ENCODE results near the gene KRTAP13-1. TPM values are rescaled to one million over a fixed set of nuclear protein-coding genes. Genes with fewer than 3 reads are reported as not detected.

Gene KRTAP13-1
- total RNA-seq, 1 donor from 2014 or later = not detected

DNA sequence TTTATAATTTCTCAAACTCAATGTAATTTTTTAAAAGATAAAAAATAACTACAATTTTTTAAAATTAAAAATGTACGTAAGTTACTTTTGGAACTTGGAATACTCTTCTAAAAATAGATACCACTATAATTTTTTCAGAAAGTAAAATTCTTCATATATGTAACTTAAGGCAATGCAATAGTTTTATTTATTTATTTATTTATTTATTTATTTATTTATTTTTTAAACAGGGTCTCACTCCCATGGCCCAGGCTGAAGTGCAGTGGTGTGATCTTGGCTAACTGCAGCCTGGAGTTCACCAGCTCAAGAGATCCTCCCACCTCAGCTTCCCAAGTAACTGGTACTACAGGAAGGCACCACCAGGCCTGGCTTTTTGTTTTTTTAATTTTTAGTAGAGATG, 44.3 kb upstream of the KRTAP13-1 start:
- Histone ChIP-seq H3K27ac (no peak overlapping the region), H3K9me3 (ENCODE audit: low read depth) (no peaks in the 10 kb centered on the region), H3K79me2 (ENCODE audit: low read depth) (no peaks in the 10 kb centered on the region), H3K4me3 (no peak overlapping the region), H3K27me3 (no peaks in the 10 kb centered on the region), H3K36me3 (no peaks in the 10 kb centered on the region), H4K20me1 (ENCODE audit: low read depth) (no peaks in the 10 kb centered on the region), H3K9ac (no peak overlapping the region), H3K4me2 (no peak overlapping the region), H3F3A (ENCODE audit: low read depth) (no peaks in the 10 kb centered on the region), H2AFZ (replicated peaks) (no peak overlapping the region), H3K4me1 (peaks cover 3% of the 10 kb centered on the region)
- peaks cover 4% of the 10 kb centered on the region for H3K27me3 Mint-ChIP-seq (ENCODE audit: insufficient read depth, low read depth)
- no peak overlapping the region for H3K4me3 Mint-ChIP-seq
- H3K9me3 Mint-ChIP-seq = no peaks in the 10 kb centered on the region
- DNase-seq (ENCODE audit: low spot score) = no peak
- H3K27ac Mint-ChIP-seq = no peak overlapping the region
- no peaks in the 10 kb centered on the region for H3K36me3 Mint-ChIP-seq
- peaks cover 16% of the 10 kb centered on the region for H3K4me1 Mint-ChIP-seq
- TF ChIP-seq, protein P1, sequence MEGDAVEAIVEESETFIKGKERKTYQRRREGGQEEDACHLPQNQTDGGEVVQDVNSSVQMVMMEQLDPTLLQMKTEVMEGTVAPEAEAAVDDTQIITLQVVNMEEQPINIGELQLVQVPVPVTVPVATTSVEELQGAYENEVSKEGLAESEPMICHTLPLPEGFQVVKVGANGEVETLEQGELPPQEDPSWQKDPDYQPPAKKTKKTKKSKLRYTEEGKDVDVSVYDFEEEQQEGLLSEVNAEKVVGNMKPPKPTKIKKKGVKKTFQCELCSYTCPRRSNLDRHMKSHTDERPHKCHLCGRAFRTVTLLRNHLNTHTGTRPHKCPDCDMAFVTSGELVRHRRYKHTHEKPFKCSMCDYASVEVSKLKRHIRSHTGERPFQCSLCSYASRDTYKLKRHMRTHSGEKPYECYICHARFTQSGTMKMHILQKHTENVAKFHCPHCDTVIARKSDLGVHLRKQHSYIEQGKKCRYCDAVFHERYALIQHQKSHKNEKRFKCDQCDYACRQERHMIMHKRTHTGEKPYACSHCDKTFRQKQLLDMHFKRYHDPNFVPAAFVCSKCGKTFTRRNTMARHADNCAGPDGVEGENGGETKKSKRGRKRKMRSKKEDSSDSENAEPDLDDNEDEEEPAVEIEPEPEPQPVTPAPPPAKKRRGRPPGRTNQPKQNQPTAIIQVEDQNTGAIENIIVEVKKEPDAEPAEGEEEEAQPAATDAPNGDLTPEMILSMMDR (IDR thresholded peaks at IDR 0.05) = no peak
- TF ChIP-seq EZH2phosphoT487 (IDR thresholded peaks at IDR 0.05) = no peak
- TF ChIP-seq EZH2 (IDR thresholded peaks at IDR 0.05) = no peak

DNA sequence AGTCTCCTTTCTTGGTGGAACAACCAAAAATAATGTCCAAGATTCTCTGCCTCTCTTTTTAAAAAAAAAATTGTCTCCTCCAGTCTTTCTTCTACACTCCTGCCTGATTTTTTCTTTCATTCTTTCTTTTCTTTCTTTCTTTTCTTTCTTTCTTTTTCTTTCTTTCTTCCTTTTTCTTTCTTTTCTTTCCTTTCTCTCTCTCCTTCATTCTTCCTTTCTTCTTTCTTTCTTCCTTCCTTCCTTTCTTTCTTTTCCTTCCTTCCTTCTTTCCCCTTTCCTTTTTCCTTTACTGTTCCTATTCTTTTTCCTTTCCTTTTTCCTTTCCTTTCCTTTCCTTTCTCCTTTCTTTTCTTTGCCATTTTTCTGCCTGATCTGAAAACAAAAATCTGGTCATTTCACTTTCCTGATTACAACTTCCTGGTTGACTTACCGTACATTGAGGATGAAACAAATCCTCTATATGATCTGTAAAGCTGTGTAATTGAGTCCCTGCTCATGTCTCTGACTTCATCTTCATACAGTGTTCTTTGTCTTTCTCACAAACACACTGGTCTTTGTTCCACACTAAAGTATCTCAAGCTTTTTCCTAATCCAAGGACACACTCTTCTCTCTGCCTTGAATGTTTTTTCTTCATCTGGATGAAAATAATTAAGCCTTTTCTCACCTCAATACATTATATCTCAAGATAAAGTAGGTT, 41.4 kb upstream of the KRTAP13-1 start:
- no peak overlapping the region for H3K4me3 Mint-ChIP-seq
- Histone ChIP-seq H3K9ac (no peak overlapping the region), H2AFZ (replicated peaks) (no peak overlapping the region), H3K4me2 (no peak overlapping the region), H3K36me3 (no peaks in the 10 kb centered on the region), H3F3A (ENCODE audit: low read depth) (no peaks in the 10 kb centered on the region), H3K9me3 (ENCODE audit: low read depth) (no peaks in the 10 kb centered on the region), H3K4me1 (peaks cover 3% of the 10 kb centered on the region), H3K4me3 (no peak overlapping the region), H3K27me3 (no peaks in the 10 kb centered on the region), H3K79me2 (ENCODE audit: low read depth) (no peaks in the 10 kb centered on the region), H3K27ac (no peak overlapping the region), H4K20me1 (ENCODE audit: low read depth) (no peaks in the 10 kb centered on the region)
- peaks cover 11% of the 10 kb centered on the region for H3K4me1 Mint-ChIP-seq
- H3K36me3 Mint-ChIP-seq = no peaks in the 10 kb centered on the region
- H3K27me3 Mint-ChIP-seq (ENCODE audit: insufficient read depth, low read depth) = no peaks in the 10 kb centered on the region
- no peaks in the 10 kb centered on the region for H3K9me3 Mint-ChIP-seq
- TF ChIP-seq, protein P1 (IDR thresholded peaks at IDR 0.05) = no peak
- no peak for TF ChIP-seq EZH2phosphoT487 (IDR thresholded peaks at IDR 0.05)
- TF ChIP-seq EZH2 (IDR thresholded peaks at IDR 0.05) = no peak
- no peak for DNase-seq (ENCODE audit: low spot score)
- H3K27ac Mint-ChIP-seq = no peak overlapping the region

DNA sequence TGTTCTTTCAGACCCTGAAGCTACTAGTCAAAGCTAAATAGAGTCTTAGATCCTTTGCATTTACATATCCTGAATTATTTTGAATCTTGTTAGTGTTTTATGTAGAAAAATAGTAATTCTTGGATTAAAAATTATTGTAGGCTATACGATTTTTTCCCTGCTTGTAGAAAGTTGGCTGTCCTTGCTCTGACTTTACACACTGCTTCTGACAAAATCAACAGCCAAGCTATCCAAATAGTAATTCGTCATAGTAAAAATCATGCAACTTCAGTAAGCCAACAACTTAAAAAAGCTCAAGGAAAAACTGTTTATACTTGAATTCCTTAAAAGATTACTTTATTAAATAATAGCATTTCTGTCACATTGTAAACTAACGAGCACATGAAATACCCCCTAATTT, 39.9 kb upstream of the KRTAP13-1 start:
- H3K79me2 ChIP-seq (ENCODE audit: low read depth) = no peaks in the 10 kb centered on the region
- H3K4me1 ChIP-seq = no peaks in the 10 kb centered on the region
- no peaks in the 10 kb centered on the region for H3K9me3 ChIP-seq (ENCODE audit: low read depth)
- Mint-ChIP-seq H3K36me3 (no peaks in the 10 kb centered on the region), H3K4me1 (no peaks in the 10 kb centered on the region), H3K9me3 (no peaks in the 10 kb centered on the region), H3K27ac (no peak overlapping the region), H3K27me3 (ENCODE audit: insufficient read depth, low read depth) (no peaks in the 10 kb centered on the region), H3K4me3 (no peak overlapping the region)
- no peak overlapping the region for H2AFZ ChIP-seq (replicated peaks)
- no peak overlapping the region for H3K27ac ChIP-seq
- no peak for DNase-seq (ENCODE audit: low spot score)
- H3K4me3 ChIP-seq = no peak overlapping the region
- no peaks in the 10 kb centered on the region for H3F3A ChIP-seq (ENCODE audit: low read depth)
- H3K4me2 ChIP-seq = no peak overlapping the region
- H3K36me3 ChIP-seq = no peaks in the 10 kb centered on the region
- TF ChIP-seq EZH2 (IDR thresholded peaks at IDR 0.05) (no peak), EZH2phosphoT487 (IDR thresholded peaks at IDR 0.05) (no peak)
- TF ChIP-seq, protein P1 (IDR thresholded peaks at IDR 0.05) = no peak
- no peaks in the 10 kb centered on the region for H3K27me3 ChIP-seq
- H4K20me1 ChIP-seq (ENCODE audit: low read depth) = no peaks in the 10 kb centered on the region
- H3K9ac ChIP-seq = no peak overlapping the region

Data from neural progenitor cell (in vitro differentiated cells).